Activated CD8-positive, alpha-beta T cell treated with anti-CD3 and anti-CD28 coated beads for 36 hours (primary cell): ENCODE data around the gene TNNI3. TPM values are rescaled to one million over a fixed set of nuclear protein-coding genes. Genes with fewer than 3 reads are reported as not detected.
A peak's percentile ranks its signal among the peaks of the same experiment; 100 is the strongest.

ENCODE experiments used
- ATAC-seq: fragments of 200-7000 bp; cut with Tn5 transposase; one replicate; pipeline ENCODE4 v1.10.0; 2021; ENCODE audit warnings: mild to moderate bottlenecking, moderate library complexity
- CTCF ChIA-PET: fragments of 350-600 bp; sonication (Branson Sonifier 250); formaldehyde crosslinking; loops from one replicate; lab custom pipeline; 2021; ENCODE audit warnings: antibody characterized with exemption; lab: Charles Lee
- POLR2A ChIA-PET: fragments of 350-600 bp; sonication (Branson Sonifier 250); formaldehyde crosslinking; loops from one replicate; lab custom pipeline; 2021; ENCODE audit warnings: antibody characterized with exemption; lab: Charles Lee
- DNase-seq: peaks from one replicate; pipeline ENCODE4 v3.0.0-alpha.2; 2020
- H3K27ac Mint-ChIP-seq: one replicate; pipeline ENCODE4 v1.8.0; 2021; ENCODE audit warnings: mild to moderate bottlenecking, mixed read lengths
- H3K27me3 Mint-ChIP-seq: one replicate; pipeline ENCODE4 v1.8.0; 2021; ENCODE audit warnings: mixed read lengths
- H3K36me3 Mint-ChIP-seq: one replicate; pipeline ENCODE4 v1.8.0; 2021; ENCODE audit warnings: low read depth, mixed read lengths
- H3K4me1 Mint-ChIP-seq: one replicate; pipeline ENCODE4 v1.8.0; 2021; ENCODE audit warnings: low read depth, mixed read lengths
- H3K4me3 Mint-ChIP-seq: one replicate; pipeline ENCODE4 v1.8.0; 2021; ENCODE audit warnings: mild to moderate bottlenecking, moderate library complexity, mixed read lengths
- H3K9me3 Mint-ChIP-seq: one replicate; pipeline ENCODE4 v1.8.0; 2021; ENCODE audit warnings: mixed read lengths
- intact Hi-C: fragments of 100-400 bp; cut with micrococcal nuclease; formaldehyde crosslinking; loops from one replicate; pipeline ENCODE4 v1.10.0; 2022
- total RNA-seq, 2 experiments: library from RNA; stranded (reverse); gene quantifications; one replicate each; pipeline ENCODE4 v1.2.3, GENCODE V29; 2021
- TF ChIP-seq, protein P1 (sequence below): fragments of 200-600 bp; IDR thresholded peaks from one replicate; pipeline ENCODE4 v1.8.0; 2022; ENCODE audit warnings: antibody characterized with exemption, mild to moderate bottlenecking

TNNI3 gene
- total RNA-seq, 2 experiments from 2014 or later: not detected

DNA sequence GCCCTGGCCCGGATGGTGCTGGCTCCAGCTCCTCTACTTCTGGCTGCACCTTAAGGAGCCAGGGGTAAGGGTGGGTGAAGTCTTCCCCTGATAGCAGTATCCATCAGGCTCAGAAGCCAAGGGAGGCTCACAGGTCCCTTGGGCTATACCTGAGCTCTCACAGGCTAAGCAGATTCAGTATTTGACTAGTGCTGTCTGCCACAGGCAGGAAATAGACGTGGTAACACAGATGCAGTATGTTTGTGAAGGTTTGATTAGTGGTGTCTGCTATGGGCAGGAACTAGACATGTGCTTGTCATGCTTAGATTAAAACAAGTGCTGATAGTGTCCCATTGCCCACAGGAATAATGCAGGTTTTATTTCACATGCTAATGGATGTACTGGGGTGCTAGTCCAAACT is 18.5 kb upstream of the TNNI3 start:
- POLR2A ChIA-PET: interaction anchor here (0.7 kb wide), 1 partner anchor 15 kb away, joined by 3 read pairs; no protein-coding TSS in a partner anchor

DNA sequence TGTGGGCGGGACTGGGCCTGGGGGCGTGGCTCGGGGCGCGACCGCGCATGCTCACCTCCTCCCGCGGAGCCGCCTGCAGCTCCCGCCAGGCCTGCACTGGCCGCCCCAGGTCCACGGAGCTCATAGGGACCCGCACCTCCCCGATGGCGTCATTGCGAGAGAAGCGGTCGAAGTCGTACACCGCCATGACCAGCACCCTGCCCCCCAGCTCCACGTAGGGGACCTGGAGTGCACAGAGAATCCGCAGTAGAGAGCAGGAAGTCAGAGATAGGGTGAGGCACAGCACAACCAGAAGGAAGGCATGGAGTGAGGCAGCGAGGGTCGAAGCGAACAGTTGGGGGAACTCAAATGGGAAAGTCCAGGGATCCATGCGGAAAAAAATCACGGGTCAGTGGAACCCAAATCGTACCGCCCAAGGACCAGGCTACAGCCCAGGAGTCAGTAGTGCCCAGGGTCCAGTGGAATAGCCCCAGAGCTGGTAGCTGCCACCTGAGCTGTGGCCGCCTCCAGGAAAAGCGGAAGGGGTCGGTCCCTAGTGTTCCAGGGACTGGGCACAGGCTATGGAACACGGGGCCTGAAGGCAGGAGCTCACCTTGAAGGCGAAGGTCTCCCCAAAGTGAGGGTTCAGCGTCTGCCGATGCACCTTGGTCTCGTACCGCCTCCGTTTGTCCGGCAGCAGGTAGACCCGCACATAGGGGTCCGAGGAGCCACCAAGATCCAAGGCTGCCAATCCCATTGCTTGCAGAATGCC is 17.8 kb upstream of the TNNI3 start:
- peaks cover 25% of the 10 kb centered on the region for H3K4me1 Mint-ChIP-seq
- intact Hi-C loops: no loop called here
- TF ChIP-seq, protein P1, sequence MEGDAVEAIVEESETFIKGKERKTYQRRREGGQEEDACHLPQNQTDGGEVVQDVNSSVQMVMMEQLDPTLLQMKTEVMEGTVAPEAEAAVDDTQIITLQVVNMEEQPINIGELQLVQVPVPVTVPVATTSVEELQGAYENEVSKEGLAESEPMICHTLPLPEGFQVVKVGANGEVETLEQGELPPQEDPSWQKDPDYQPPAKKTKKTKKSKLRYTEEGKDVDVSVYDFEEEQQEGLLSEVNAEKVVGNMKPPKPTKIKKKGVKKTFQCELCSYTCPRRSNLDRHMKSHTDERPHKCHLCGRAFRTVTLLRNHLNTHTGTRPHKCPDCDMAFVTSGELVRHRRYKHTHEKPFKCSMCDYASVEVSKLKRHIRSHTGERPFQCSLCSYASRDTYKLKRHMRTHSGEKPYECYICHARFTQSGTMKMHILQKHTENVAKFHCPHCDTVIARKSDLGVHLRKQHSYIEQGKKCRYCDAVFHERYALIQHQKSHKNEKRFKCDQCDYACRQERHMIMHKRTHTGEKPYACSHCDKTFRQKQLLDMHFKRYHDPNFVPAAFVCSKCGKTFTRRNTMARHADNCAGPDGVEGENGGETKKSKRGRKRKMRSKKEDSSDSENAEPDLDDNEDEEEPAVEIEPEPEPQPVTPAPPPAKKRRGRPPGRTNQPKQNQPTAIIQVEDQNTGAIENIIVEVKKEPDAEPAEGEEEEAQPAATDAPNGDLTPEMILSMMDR: no peak
- peaks cover 71% of the 10 kb centered on the region for H3K27me3 Mint-ChIP-seq
- DNase-seq (no peak), ATAC-seq (no peak)
- H3K4me3 Mint-ChIP-seq: no peak overlapping the region
- POLR2A ChIA-PET: interaction anchor here (0.6 to 0.8 kb wide), 3 partner anchors 14 to 79 kb away, joined by 3 to 4 read pairs (median 3); no protein-coding TSS in a partner anchor
- CTCF ChIA-PET: interaction anchor here (1.3 to 1.5 kb wide), 3 partner anchors 9 to 15 kb away, joined by 4 to 12 read pairs (median 9); partner anchors contain the start of gene DNAAF3
- no peaks in the 10 kb centered on the region for H3K36me3 Mint-ChIP-seq
- H3K27ac Mint-ChIP-seq: no peak overlapping the region
- no peaks in the 10 kb centered on the region for H3K9me3 Mint-ChIP-seq

More for the DNA sequence above, 18.5 kb upstream of the TNNI3 start:
- CTCF ChIA-PET: interaction anchor here (0.5 to 1.4 kb wide), 3 partner anchors 10 to 85 kb away, joined by 3 to 4 read pairs (median 3); partner anchors contain the start of gene DNAAF3
- TF ChIP-seq, protein P1: no peak
- Mint-ChIP-seq H3K27me3 (peaks cover 70% of the 10 kb centered on the region), H3K27ac (no peak overlapping the region), H3K4me3 (no peak overlapping the region), H3K36me3 (no peaks in the 10 kb centered on the region), H3K9me3 (no peaks in the 10 kb centered on the region), H3K4me1 (peaks cover 27% of the 10 kb centered on the region)
- ATAC-seq (no peak), DNase-seq (no peak)
- intact Hi-C loops: no loop called here

DNA sequence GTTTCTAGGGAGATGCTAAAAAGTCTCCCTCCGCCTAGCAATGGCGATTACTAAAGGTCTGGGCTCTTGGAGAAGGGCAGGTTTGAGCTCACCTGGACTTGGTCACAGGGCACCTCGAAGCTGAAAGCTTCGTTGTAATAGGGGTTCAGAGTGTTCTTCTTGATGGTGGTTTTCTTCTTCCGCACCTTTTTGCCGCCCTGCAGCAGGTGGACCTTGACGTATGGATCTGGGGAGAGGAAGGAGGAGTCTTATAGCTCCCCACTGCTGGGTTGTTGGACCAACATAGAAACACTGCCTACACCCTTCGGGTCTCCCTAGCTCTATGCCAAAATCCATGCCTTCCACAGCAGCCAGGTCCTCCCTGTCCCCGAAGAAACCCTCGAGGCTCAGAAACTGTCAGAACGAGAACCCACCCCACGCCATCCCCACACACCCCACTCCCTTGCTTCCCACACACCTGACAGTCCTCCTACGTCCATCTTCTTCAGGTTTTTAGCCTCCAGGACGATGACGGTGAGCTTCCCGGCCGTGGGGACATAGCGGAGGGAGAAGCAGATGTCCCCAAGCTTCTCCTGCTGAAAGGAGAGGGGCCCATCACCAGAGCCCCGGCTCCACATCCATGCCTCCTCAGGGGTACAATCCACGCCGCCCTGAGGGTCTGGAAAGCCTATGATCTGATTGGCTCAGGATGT is 17.0 kb upstream of the TNNI3 start:
- Mint-ChIP-seq H3K4me1 (peaks cover 21% of the 10 kb centered on the region), H3K9me3 (no peaks in the 10 kb centered on the region), H3K27ac (no peak overlapping the region), H3K36me3 (no peaks in the 10 kb centered on the region), H3K27me3 (peaks cover 71% of the 10 kb centered on the region), H3K4me3 (peak overlapping the region; percentile 47)
- POLR2A ChIA-PET: interaction anchor here (0.6 to 1.4 kb wide), 3 partner anchors 39 to 85 kb away, joined by 3 to 5 read pairs (median 4); partner anchors contain the start of gene PPP6R1
- ATAC-seq (no peak), DNase-seq (no peak)
- intact Hi-C loops: no loop called here
- TF ChIP-seq, protein P1: no peak
- CTCF ChIA-PET: interaction anchor here (1.2 to 1.5 kb wide), 3 partner anchors 8 to 17 kb away, joined by 3 to 12 read pairs (median 9); partner anchors contain the start of genes DNAAF3 and TNNI3

DNA sequence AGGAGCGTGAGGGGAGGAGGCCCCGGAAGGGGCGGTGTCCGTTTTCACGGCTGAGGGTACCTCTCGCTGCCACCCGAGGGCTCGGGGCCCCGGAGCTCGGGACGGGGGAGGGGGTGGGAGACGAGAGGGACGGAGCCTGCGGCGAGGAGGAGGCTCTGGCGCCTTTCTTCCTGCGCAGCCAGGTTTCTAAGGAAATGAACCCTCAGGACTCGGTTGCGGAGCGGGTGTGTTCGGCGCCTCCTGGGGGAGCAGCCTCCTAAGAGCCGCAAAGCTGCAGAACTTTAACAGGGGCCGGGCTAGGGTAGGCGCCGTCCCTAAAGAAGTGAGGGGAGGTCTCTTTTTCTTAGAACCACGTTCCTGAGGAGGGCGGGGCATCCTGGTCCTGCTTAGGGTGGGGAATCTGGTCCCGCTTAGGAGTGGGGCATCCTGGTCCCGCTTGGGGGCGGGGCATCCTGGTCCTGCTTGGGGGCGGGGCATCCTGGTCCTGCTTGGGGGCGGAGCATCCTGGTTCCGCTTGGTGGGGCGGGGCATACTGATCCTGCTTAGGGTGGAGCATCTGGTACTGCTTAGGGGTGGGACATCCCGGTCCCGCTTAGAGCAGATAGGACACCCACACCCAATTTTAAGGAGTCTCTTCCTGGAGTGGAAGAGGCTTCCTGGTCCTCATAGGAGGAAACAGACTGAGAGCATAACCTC is 16.3 kb upstream of the TNNI3 start:
- ATAC-seq (peak; percentile 60), DNase-seq (peak; percentile 55)
- TF ChIP-seq, protein P1: no peak
- ChIA-PET POLR2A (interaction anchor here (1.4 kb wide), 1 partner anchor 85 kb away, joined by 5 read pairs; the partner anchor contains the start of gene PPP6R1), CTCF (interaction anchor here (1.2 to 1.5 kb wide), 3 partner anchors 8 to 16 kb away, joined by 3 to 12 read pairs (median 9); partner anchors contain the start of genes DNAAF3 and TNNI3)
- Mint-ChIP-seq H3K4me1 (peaks cover 16% of the 10 kb centered on the region), H3K27ac (no peak overlapping the region), H3K36me3 (no peaks in the 10 kb centered on the region), H3K9me3 (no peaks in the 10 kb centered on the region), H3K4me3 (peak overlapping the region; percentile 47), H3K27me3 (peaks cover 72% of the 10 kb centered on the region)
- intact Hi-C loops: no loop called here
